Activated B cell treated with CpG ODN at 0.5 μM for 24 hours (primary cell): ENCODE data around the gene ALG12. TPM values are rescaled to one million over a fixed set of nuclear protein-coding genes. Genes with fewer than 3 reads are reported as not detected.
A peak's percentile ranks its signal among the peaks of the same experiment; 100 is the strongest.

Experiments
- ATAC-seq: fragments of 200-7000 bp; cut with Tn5 transposase; one replicate; pipeline ENCODE4 v1.10.0; 2021; ENCODE audit warnings: low read depth, mild to moderate bottlenecking, moderate library complexity
- CTCF ChIA-PET: fragments of 350-600 bp; sonication (Branson Sonifier 250); formaldehyde crosslinking; loops from one replicate; lab custom pipeline; 2021; ENCODE audit warnings: antibody characterized with exemption; lab: Charles Lee
- POLR2A ChIA-PET: fragments of 350-600 bp; sonication (Branson Sonifier 250); formaldehyde crosslinking; loops from one replicate; lab custom pipeline; 2021; ENCODE audit warnings: antibody characterized with exemption; lab: Charles Lee
- DNase-seq: peaks from one replicate; pipeline ENCODE4 v3.0.0; 2022
- H3K27ac Mint-ChIP-seq: one replicate; pipeline ENCODE4 v1.8.0; 2020; ENCODE audit warnings: mixed read lengths
- H3K27me3 Mint-ChIP-seq: one replicate; pipeline ENCODE4 v1.8.0; 2021; ENCODE audit warnings: mixed read lengths
- H3K36me3 Mint-ChIP-seq: one replicate; pipeline ENCODE4 v1.8.0; 2021; ENCODE audit warnings: low read depth, mixed read lengths
- H3K4me1 Mint-ChIP-seq: one replicate; pipeline ENCODE4 v1.8.0; 2021; ENCODE audit warnings: mixed read lengths
- H3K4me3 Mint-ChIP-seq: one replicate; pipeline ENCODE4 v1.8.0; 2020; ENCODE audit warnings: mild to moderate bottlenecking, mixed read lengths
- H3K9me3 Mint-ChIP-seq: one replicate; pipeline ENCODE4 v1.8.0; 2020; ENCODE audit warnings: mixed read lengths
- intact Hi-C: fragments of 100-400 bp; cut with micrococcal nuclease; formaldehyde crosslinking; loops from one replicate; pipeline ENCODE4 v1.15.1; 2024
- total RNA-seq: library from RNA; stranded (reverse); gene quantifications from 2 replicates; pipeline ENCODE4 v1.2.3, GENCODE V29; 2022
- TF ChIP-seq, protein P1 (sequence below): fragments of 200-600 bp; IDR thresholded peaks from one replicate; pipeline ENCODE4 v1.8.0; 2022; ENCODE audit warnings: antibody characterized with exemption, mild to moderate bottlenecking

The ALG12 gene
- total RNA-seq, 1 donor from 2014 or later: 18.2 TPM

DNA sequence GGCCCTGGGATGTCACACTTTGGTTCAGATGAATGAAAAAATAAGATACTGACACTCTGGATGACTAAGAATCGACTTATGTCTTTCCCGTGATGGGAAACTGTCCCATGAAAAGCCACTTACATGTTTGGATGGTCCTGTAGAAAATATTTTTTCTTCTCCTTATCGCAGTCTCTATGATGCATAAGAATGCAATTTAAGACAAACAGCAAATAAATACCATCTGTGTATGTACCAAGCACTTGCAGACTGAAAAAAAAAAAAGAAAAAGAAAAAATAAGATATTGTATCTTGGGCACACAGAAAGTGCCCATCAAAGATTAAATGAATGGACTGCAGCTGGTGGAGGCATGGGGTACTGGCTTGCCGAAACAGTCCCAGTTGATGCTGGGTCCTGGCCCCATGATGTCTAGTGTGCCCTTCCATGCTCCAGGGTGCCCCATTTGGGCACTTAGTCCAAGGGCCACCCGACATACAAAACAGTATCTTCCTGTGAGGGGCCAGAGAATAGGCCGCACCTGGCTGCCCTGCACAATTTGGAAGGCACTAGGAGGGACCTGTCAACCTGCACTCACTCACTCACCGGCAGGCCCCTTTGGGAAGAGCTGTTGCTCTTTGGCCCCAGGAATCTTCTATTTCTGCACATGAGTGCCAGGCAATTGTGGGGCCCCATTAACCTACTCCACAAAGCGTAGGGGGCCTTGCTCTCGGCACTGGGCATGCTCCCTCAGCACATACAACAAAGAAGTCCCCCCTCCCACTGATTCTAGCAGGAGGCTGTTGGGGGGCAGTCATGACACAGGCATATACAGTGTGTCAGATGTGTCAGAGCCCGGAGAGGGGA, 67.1 kb downstream of the ALG12 start:
- H3K27ac Mint-ChIP-seq: peak overlapping the region; percentile 46
- peaks cover 3% of the 10 kb centered on the region for H3K36me3 Mint-ChIP-seq
- intact Hi-C loops: loop anchor here (10.0 kb wide), 2 partner anchors 164 to 354 kb away; partner anchors contain the start of genes IL17REL and SELENOO
- POLR2A ChIA-PET: no interaction called here
- peak overlapping the region; percentile 65 for H3K4me3 Mint-ChIP-seq
- peaks cover 35% of the 10 kb centered on the region for H3K4me1 Mint-ChIP-seq
- peaks cover 23% of the 10 kb centered on the region for H3K27me3 Mint-ChIP-seq
- ATAC-seq (no peak), DNase-seq (no peak)
- TF ChIP-seq, protein P1, sequence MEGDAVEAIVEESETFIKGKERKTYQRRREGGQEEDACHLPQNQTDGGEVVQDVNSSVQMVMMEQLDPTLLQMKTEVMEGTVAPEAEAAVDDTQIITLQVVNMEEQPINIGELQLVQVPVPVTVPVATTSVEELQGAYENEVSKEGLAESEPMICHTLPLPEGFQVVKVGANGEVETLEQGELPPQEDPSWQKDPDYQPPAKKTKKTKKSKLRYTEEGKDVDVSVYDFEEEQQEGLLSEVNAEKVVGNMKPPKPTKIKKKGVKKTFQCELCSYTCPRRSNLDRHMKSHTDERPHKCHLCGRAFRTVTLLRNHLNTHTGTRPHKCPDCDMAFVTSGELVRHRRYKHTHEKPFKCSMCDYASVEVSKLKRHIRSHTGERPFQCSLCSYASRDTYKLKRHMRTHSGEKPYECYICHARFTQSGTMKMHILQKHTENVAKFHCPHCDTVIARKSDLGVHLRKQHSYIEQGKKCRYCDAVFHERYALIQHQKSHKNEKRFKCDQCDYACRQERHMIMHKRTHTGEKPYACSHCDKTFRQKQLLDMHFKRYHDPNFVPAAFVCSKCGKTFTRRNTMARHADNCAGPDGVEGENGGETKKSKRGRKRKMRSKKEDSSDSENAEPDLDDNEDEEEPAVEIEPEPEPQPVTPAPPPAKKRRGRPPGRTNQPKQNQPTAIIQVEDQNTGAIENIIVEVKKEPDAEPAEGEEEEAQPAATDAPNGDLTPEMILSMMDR: no peak
- no peaks in the 10 kb centered on the region for H3K9me3 Mint-ChIP-seq
- CTCF ChIA-PET: no interaction called here

Other genes starting within 250 kb of the ALG12 start
- gene BRD1, start 90.6 kb downstream of the ALG12 start, total RNA-seq: 37.5 and 45.8 TPM in 2 replicates
- gene ZBED4, start 64.6 kb downstream of the ALG12 start, total RNA-seq: 16.0 and 17.3 TPM in 2 replicates
- gene CRELD2, start 196 bp upstream of the ALG12 start, total RNA-seq: 44.5 and 45.0 TPM in 2 replicates
- 79.8 and 91.7 TPM in 2 replicates for gene PIM3, start 42.3 kb upstream of the ALG12 start, total RNA-seq
- 0.15 and 0.31 TPM in 2 replicates for gene IL17REL, start 94.3 kb upstream of the ALG12 start, total RNA-seq
- not detected in 2 replicates for gene TTLL8, start 139.9 kb upstream of the ALG12 start, total RNA-seq
- not detected in 2 replicates for gene MLC1, start 167.0 kb upstream of the ALG12 start, total RNA-seq
- gene MOV10L1, start 171.6 kb upstream of the ALG12 start, total RNA-seq: not detected in 2 replicates